Prostate gland (tissue), 2 donors: ENCODE results near the gene NBAS. TPM values are rescaled to one million over a fixed set of nuclear protein-coding genes. Genes with fewer than 3 reads are reported as not detected.

Experiments used
- DNase-seq: peaks from one replicate; pipeline ENCODE4 v3.0.0-alpha.2; 2019; ENCODE audit warnings: low spot score
- H3K27ac ChIP-seq, 2 donors: fragments of 200-600 bp; sonication (generic); 2 replicates each; pipeline ENCODE4 v1.5.1; 2017 to 2019
- H3K27me3 ChIP-seq: fragments of 200-600 bp; sonication (generic); replicated peaks from 2 replicates; pipeline ENCODE4 v1.5.1; 2019; ENCODE audit not compliant: insufficient read depth
- H3K36me3 ChIP-seq, 2 donors: fragments of 200-600 bp; sonication (generic); 1 replicate in 1 of 2; 2 replicates in 1 of 2; pipeline versions ENCODE4 v1.5.1 to v1.8.1; 2017 to 2019
- H3K4me1 ChIP-seq: fragments of 200-600 bp; sonication (generic); replicated peaks from 2 replicates; pipeline ENCODE4 v1.5.1; 2019
- H3K4me3 ChIP-seq, 2 donors: fragments of 200-600 bp; sonication (generic); 2 replicates each; pipeline ENCODE4 v1.5.1; 2017 to 2019
- H3K9me3 ChIP-seq: fragments of 200-600 bp; sonication (generic); 2 replicates; pipeline ENCODE4 v1.5.1; 2017
- POLR2A ChIP-seq: fragments of 450-650 bp; IDR thresholded peaks from one replicate; pipeline ENCODE4 v1.6.1; 2016; ENCODE audit warnings: antibody characterized with exemption, mild to moderate bottlenecking
- POLR2AphosphoS5 ChIP-seq: sonication (generic); formaldehyde crosslinking; IDR thresholded peaks from one replicate; pipeline ENCODE4 v1.6.1; 2017; ENCODE audit warnings: antibody characterized with exemption
- WGBS: methylation state at CpG from one replicate; pipeline ENCODE4 v1.1.5; 2018; 5-methylcytosine and 5-hydroxymethylcytosine counted together
- intact Hi-C: fragments of 100-400 bp; cut with DNase I; formaldehyde crosslinking; loops from one replicate; pipeline ENCODE4 v1.14.2; 2022
- total RNA-seq, 2 donors: library from RNA; depleted of rRNA; stranded (reverse); fragments of >200 nt; gene quantifications; one replicate each; pipeline ENCODE4 v1.1.0, GENCODE V29; 2016
- TF ChIP-seq, protein P1 (sequence below), 4 experiments: fragments of 200-600 bp in 2 of 4; fragments of 450-650 bp in 2 of 4; sonication (generic) in 2 of 4; IDR thresholded peaks; 1 replicate in 3 of 4; 2 replicates in 1 of 4; pipeline ENCODE4 v1.5.1; 2016 to 2019; ENCODE audit warnings: antibody characterized with exemption in 4 of 4, mild to moderate bottlenecking in 2 of 4, moderate library complexity in 2 of 4

Gene NBAS
- total RNA-seq, 2 donors from 2014 or later, result 34.8 to 55.0 TPM

DNA sequence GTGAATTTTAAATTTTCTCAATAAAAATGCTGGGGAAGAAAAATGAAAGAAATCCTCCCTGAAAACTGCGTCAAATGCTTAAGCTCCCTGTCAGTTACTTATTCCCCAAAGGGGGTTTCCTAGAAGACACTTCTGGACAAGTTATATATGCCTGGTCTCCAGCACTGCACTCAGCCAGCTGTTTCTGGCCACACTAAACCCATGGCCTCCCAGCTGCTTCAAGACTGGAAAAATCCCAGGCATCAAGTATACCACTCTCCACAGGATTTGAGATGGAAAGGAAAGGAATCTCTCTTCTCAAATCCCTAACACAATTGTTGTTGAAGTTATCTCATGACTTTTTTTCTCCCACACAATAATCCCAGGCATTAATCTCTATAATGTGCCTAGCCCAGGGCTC, 245.7 kb downstream of the NBAS start:
- Histone ChIP-seq H3K4me3 (no peak overlapping the region), H3K27me3 (no peaks in the 10 kb centered on the region), H3K27ac (no peak overlapping the region), H3K36me3 (no peaks in the 10 kb centered on the region), H3K4me1 (no peaks in the 10 kb centered on the region), H3K9me3 (no peaks in the 10 kb centered on the region)
- no peak for DNase-seq
- intact Hi-C loops, result no loop called here
- TF ChIP-seq POLR2AphosphoS5 (no peak), POLR2A (no peak)
- TF ChIP-seq, protein P1, sequence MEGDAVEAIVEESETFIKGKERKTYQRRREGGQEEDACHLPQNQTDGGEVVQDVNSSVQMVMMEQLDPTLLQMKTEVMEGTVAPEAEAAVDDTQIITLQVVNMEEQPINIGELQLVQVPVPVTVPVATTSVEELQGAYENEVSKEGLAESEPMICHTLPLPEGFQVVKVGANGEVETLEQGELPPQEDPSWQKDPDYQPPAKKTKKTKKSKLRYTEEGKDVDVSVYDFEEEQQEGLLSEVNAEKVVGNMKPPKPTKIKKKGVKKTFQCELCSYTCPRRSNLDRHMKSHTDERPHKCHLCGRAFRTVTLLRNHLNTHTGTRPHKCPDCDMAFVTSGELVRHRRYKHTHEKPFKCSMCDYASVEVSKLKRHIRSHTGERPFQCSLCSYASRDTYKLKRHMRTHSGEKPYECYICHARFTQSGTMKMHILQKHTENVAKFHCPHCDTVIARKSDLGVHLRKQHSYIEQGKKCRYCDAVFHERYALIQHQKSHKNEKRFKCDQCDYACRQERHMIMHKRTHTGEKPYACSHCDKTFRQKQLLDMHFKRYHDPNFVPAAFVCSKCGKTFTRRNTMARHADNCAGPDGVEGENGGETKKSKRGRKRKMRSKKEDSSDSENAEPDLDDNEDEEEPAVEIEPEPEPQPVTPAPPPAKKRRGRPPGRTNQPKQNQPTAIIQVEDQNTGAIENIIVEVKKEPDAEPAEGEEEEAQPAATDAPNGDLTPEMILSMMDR (IDR thresholded peaks at IDR 0.05), result no peak
- 100% methylated on average over 1 of the region's 1 CpG for WGBS

DNA sequence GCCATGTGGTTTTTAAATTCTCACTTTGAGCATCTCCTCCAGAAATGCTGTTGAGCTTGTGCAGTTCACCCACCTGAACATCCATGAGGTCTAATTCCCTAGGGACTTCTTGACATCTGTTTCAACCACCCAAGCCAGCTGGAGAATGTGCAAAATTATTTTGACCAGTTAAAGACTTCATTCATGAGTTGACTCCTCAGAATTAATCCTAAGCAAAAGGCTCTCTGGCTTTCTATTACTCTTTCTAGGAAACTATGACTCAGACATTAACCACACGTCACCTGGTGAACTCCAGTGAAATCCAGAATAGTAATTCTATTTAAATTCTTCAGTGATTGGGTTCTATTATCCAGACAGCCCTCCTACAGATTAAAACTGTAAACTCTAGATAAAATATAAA, 247.5 kb downstream of the NBAS start:
- H3K9me3 ChIP-seq, result no peaks in the 10 kb centered on the region
- intact Hi-C loops, result no loop called here
- TF ChIP-seq POLR2A (no peak), POLR2AphosphoS5 (no peak)
- TF ChIP-seq, protein P1 (IDR thresholded peaks at IDR 0.05), result no peak
- whole genome bisulfite sequencing, result 77% methylated on average over 1 of the region's 1 CpG
- no peaks in the 10 kb centered on the region for H3K36me3 ChIP-seq
- H3K4me1 ChIP-seq, result no peaks in the 10 kb centered on the region
- no peak overlapping the region for H3K4me3 ChIP-seq
- no peak for DNase-seq
- H3K27ac ChIP-seq, result no peak overlapping the region
- no peaks in the 10 kb centered on the region for H3K27me3 ChIP-seq

DNA sequence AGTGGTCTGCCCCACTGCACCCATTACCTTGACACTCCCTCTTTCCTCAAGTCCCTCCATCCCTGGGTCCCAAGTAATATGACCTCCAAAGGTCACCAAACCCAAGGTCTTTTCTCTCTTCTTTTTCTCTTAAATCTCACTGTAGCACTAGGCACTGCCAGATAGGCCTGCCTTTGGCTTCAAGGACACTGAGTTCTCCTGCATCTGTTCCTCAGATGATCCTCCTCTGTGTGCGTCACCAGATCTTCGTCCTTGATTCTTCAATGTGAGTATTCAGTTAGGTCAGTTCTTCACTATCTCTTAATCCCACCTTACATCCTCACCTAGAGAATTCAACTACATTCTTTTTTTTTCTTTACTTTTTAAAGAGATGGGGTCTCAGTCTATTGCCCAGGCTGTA, 249.2 kb downstream of the NBAS start:
- intact Hi-C loops, result no loop called here
- DNase-seq, result no peak
- H3K36me3 ChIP-seq, result no peaks in the 10 kb centered on the region
- H3K27me3 ChIP-seq, result no peaks in the 10 kb centered on the region
- H3K4me3 ChIP-seq, result no peak overlapping the region
- no peaks in the 10 kb centered on the region for H3K4me1 ChIP-seq
- no peak for TF ChIP-seq POLR2A
- TF ChIP-seq POLR2AphosphoS5, result no peak
- TF ChIP-seq, protein P1 (IDR thresholded peaks at IDR 0.05), result no peak
- H3K9me3 ChIP-seq, result no peaks in the 10 kb centered on the region
- no peak overlapping the region for H3K27ac ChIP-seq
- WGBS, result 100% methylated on average over 2 of the region's 2 CpGs

DNA sequence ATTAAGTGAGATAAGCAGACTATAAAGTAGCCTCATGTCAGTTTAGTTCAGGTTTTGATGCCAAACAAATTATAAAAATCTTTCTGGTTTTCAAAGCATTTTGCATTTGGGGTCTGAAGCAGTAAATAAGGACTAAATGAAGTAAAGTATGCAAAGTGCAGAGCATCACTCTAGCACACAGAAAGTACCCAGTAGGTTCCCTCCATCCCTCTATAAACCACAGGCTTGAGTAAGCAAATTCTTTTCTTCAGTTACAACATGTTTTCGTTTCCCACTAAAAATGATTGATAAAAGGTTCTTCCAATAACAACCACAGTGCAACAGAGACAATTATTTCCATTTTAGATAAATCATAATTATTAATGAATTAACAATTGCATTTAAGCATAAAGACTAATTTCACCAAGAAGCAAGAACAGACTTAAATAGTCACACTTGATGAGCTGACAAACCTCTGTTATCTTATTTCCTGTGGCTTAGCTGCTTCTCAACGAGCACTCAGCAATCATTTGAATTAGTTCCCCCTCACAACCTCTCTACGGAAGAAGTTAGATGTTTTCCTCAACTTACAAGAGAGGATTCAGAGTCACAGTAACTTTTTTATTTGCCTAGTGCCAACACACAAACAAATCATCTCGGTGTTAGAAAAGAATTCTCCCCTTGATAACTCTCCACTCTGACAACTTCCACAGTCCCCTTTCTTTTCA, 249.8 kb downstream of the NBAS start:
- H3K4me1 ChIP-seq, result no peaks in the 10 kb centered on the region
- DNase-seq, result no peak
- 72% methylated on average over 4 of the region's 4 CpGs for WGBS
- no peaks in the 10 kb centered on the region for H3K27me3 ChIP-seq
- no peaks in the 10 kb centered on the region for H3K36me3 ChIP-seq
- TF ChIP-seq POLR2AphosphoS5 (no peak), POLR2A (no peak)
- TF ChIP-seq, protein P1 (IDR thresholded peaks at IDR 0.05), result no peak
- no peak overlapping the region for H3K4me3 ChIP-seq
- H3K9me3 ChIP-seq, result no peaks in the 10 kb centered on the region
- intact Hi-C loops, result no loop called here
- H3K27ac ChIP-seq, result no peak overlapping the region

DNA sequence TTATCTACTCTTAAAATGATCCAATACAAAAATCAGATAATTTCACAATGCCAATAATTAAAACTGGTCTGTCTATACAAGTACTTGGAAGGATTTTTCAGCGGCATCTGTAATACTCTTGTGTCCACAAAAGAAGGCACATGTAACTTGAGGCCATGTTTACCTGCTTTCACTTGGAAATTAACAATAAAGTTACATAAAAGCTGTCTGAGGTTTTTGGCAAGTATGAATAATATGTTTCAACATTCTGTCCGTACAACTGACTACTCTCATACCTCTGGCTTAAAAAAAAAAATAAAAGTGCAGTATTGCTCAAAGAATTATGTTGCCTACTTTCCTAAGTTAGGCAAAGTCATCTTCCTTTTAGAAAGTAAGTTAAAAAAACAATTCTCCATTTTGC, 253.6 kb downstream of the NBAS start:
- no peaks in the 10 kb centered on the region for H3K27me3 ChIP-seq
- no peaks in the 10 kb centered on the region for H3K4me1 ChIP-seq
- no peaks in the 10 kb centered on the region for H3K9me3 ChIP-seq
- TF ChIP-seq, protein P1 (IDR thresholded peaks at IDR 0.05), result no peak
- TF ChIP-seq POLR2AphosphoS5, result peak; percentile 80
- no peak overlapping the region for H3K27ac ChIP-seq
- H3K36me3 ChIP-seq, result no peaks in the 10 kb centered on the region
- intact Hi-C loops, result no loop called here
- peak; percentile 30 for DNase-seq
- WGBS, result 37% methylated on average over 2 of the region's 2 CpGs
- H3K4me3 ChIP-seq, result no peak overlapping the region
